IMR-90 (cell line): ENCODE results near the gene MTA3. TPM values are rescaled to one million over a fixed set of nuclear protein-coding genes. Genes with fewer than 3 reads are reported as not detected.

ENCODE experiments used
- ATAC-seq: fragments of 200-7000 bp; cut with Tn5 transposase; 2 replicates; pipeline ENCODE4 v1.9.1; 2020; ENCODE audit warnings: low read depth, mild to moderate bottlenecking, moderate library complexity
- BruUV-seq: library from RNA; stranded (reverse); fragments of 400-500 nt; replicated peaks from 2 replicates; lab custom pipeline; 2021; lab: Mats Ljungman, UMichigan
- CTCF ChIA-PET: fragments of 300-600 bp; formaldehyde crosslinking; extraction: SDS; loops from one replicate; lab custom pipeline; 2021; ENCODE audit warnings: antibody characterized with exemption; lab: Yijun Ruan, JAX
- POLR2A ChIA-PET: fragments of 300-600 bp; sonication (Branson Sonifier 250); formaldehyde crosslinking; loops from one replicate; lab custom pipeline; 2022; ENCODE audit warnings: antibody characterized with exemption; ENCODE audit not compliant: unreplicated experiment; lab: Charles Lee
- DNase-seq: peaks from one replicate; pipeline ENCODE4 v3.0.0; 2013
- H2AFZ ChIP-seq: replicated peaks from 2 replicates; pipeline ENCODE3; 2013; ENCODE audit warnings: low read length, mild to moderate bottlenecking; ENCODE audit not compliant: poor library complexity
- H2AK5ac ChIP-seq: 2 replicates; pipeline ENCODE4 v1.6.1; 2013; ENCODE audit warnings: low read depth, low read length, inconsistent platforms
- H2AK9ac ChIP-seq: replicated peaks from 2 replicates; pipeline ENCODE3; 2013; ENCODE audit warnings: mild to moderate bottlenecking, low read depth, low read length, moderate library complexity; ENCODE audit not compliant: poor library complexity
- H2BK120ac ChIP-seq: 2 replicates; pipeline ENCODE4 v1.6.1; 2013; ENCODE audit warnings: low read depth, low read length, inconsistent platforms
- H2BK15ac ChIP-seq: 3 replicates; pipeline ENCODE4 v1.6.1; 2013; ENCODE audit warnings: low read depth, low read length, inconsistent platforms
- H2BK20ac ChIP-seq: 2 replicates; pipeline ENCODE4 v1.6.1; 2013; ENCODE audit warnings: low read depth, mild to moderate bottlenecking, inconsistent platforms, low read length, moderate library complexity
- H2BK5ac ChIP-seq: 2 replicates; pipeline ENCODE4 v1.6.1; 2013; ENCODE audit warnings: mild to moderate bottlenecking, low read depth, low read length, inconsistent platforms; ENCODE audit not compliant: poor library complexity, severe bottlenecking
- H3K14ac ChIP-seq: replicated peaks from 2 replicates; pipeline ENCODE4 v1.6.1; 2013; ENCODE audit warnings: low read depth, low read length, inconsistent platforms
- H3K18ac ChIP-seq: 2 replicates; pipeline ENCODE4 v1.6.1; 2013; ENCODE audit warnings: low read depth, low read length, control low read depth
- H3K23ac ChIP-seq: 2 replicates; pipeline ENCODE4 v1.6.1; 2013; ENCODE audit warnings: low read depth, low read length, inconsistent platforms
- H3K27ac ChIP-seq: 2 replicates; pipeline ENCODE4 v1.5.1; 2013; ENCODE audit warnings: mild to moderate bottlenecking, control low read depth, low read length; ENCODE audit not compliant: insufficient read depth
- H3K27me3 ChIP-seq: 2 replicates; pipeline ENCODE4 v1.6.1; 2013; ENCODE audit warnings: low read length; ENCODE audit not compliant: control insufficient read depth, insufficient read depth
- H3K36me3 ChIP-seq: 2 replicates; pipeline ENCODE4 v1.6.1; 2013; ENCODE audit warnings: low read length, mixed read lengths; ENCODE audit not compliant: control insufficient read depth, insufficient read depth
- H3K4ac ChIP-seq: 2 replicates; pipeline ENCODE4 v1.6.1; 2013; ENCODE audit warnings: low read depth, low read length, inconsistent platforms
- H3K4me1 ChIP-seq: 2 replicates; pipeline ENCODE4 v1.6.1; 2013; ENCODE audit warnings: low read length, mixed read lengths; ENCODE audit not compliant: control insufficient read depth, insufficient read depth
- H3K4me2 ChIP-seq: 2 replicates; pipeline ENCODE4 v1.6.1; 2013; ENCODE audit warnings: low read depth, mild to moderate bottlenecking, control low read depth, low read length, moderate library complexity
- H3K4me3 ChIP-seq: 2 replicates; pipeline ENCODE4 v1.5.1; 2013; ENCODE audit warnings: low read depth, mild to moderate bottlenecking, control low read depth, low read length, moderate library complexity; ENCODE audit not compliant: insufficient read depth
- H3K56ac ChIP-seq: 2 replicates; pipeline ENCODE4 v1.6.1; 2013; ENCODE audit warnings: low read length, inconsistent platforms; ENCODE audit not compliant: insufficient read depth; ENCODE audit errors: extremely low read depth
- H3K79me1 ChIP-seq, 2 experiments: 2 replicates each; pipeline ENCODE4 v1.6.1; 2013; ENCODE audit warnings: low read length in 2 of 2, inconsistent platforms in 1 of 2, low read depth in 1 of 2
- H3K9ac ChIP-seq: 2 replicates; pipeline ENCODE4 v1.6.1; 2013; ENCODE audit warnings: low read depth, low read length, control low read depth
- H3K9me1 ChIP-seq: 2 replicates; pipeline ENCODE4 v1.6.1; 2013; ENCODE audit warnings: low read length, inconsistent platforms; ENCODE audit not compliant: insufficient read depth
- H3K9me3 ChIP-seq: 2 replicates; pipeline ENCODE4 v1.6.1; 2013; ENCODE audit warnings: low read length; ENCODE audit not compliant: control insufficient read depth, insufficient read depth
- H4K20me1 ChIP-seq: 2 replicates; pipeline ENCODE4 v1.6.1; 2013; ENCODE audit warnings: low read length, inconsistent platforms; ENCODE audit not compliant: insufficient read depth
- H4K5ac ChIP-seq: 2 replicates; pipeline ENCODE4 v1.6.1; 2013; ENCODE audit warnings: mild to moderate bottlenecking, low read depth, low read length, control low read depth
- H4K8ac ChIP-seq, 2 experiments: 2 replicates each; pipeline ENCODE4 v1.6.1; 2013; ENCODE audit warnings: low read depth in 2 of 2, low read length in 2 of 2, control low read depth in 1 of 2, inconsistent platforms in 1 of 2
- H4K91ac ChIP-seq: 2 replicates; pipeline ENCODE4 v1.6.1; 2013; ENCODE audit warnings: low read depth, low read length, inconsistent platforms; ENCODE audit not compliant: insufficient read depth
- BHLHE40 ChIP-seq: fragments of 150-350 bp; IDR thresholded peaks from 2 replicates; pipeline ENCODE4 v1.6.1; 2016; ENCODE audit warnings: mild to moderate bottlenecking, low read depth, low read length
- CEBPB ChIP-seq: IDR thresholded peaks from 2 replicates; pipeline ENCODE4 v1.6.1; 2012; ENCODE audit warnings: low read depth, low read length, improper control_type of control experiment
- CTCF ChIP-seq: conservative IDR thresholded peaks from 2 replicates; pipeline ENCODE4 v1.5.1; 2012; ENCODE audit warnings: mild to moderate bottlenecking, low read depth, low read length, improper control_type of control experiment
- MAFK ChIP-seq: IDR thresholded peaks from 2 replicates; pipeline ENCODE4 v1.6.1; 2012; ENCODE audit warnings: low read depth, low read length, improper control_type of control experiment
- MXI1 ChIP-seq: IDR thresholded peaks from 2 replicates; pipeline ENCODE4 v1.6.1; 2012; ENCODE audit warnings: low read depth, mild to moderate bottlenecking, low read length, moderate library complexity, borderline replicate concordance
- POLR2A ChIP-seq: IDR thresholded peaks from 2 replicates; pipeline ENCODE4 v1.6.1; 2012; ENCODE audit warnings: mild to moderate bottlenecking, low read depth, low read length
- RAD21 ChIP-seq: IDR thresholded peaks from 2 replicates; pipeline ENCODE4 v1.6.1; 2012; ENCODE audit warnings: low read length, improper control_type of control experiment
- RCOR1 ChIP-seq: IDR thresholded peaks from 2 replicates; pipeline ENCODE4 v1.6.1; 2012; ENCODE audit warnings: mild to moderate bottlenecking, low read length, improper control_type of control experiment; ENCODE audit not compliant: insufficient replicate concordance
- RFX5 ChIP-seq: IDR thresholded peaks from 2 replicates; pipeline ENCODE4 v1.8.0; 2012; ENCODE audit warnings: low read depth, mild to moderate bottlenecking, low read length, moderate library complexity
- SMC3 ChIP-seq: fragments of 150-350 bp; IDR thresholded peaks from 2 replicates; pipeline ENCODE4 v1.6.1; 2016; ENCODE audit warnings: low read depth, mild to moderate bottlenecking, antibody characterized with exemption, low read length, moderate library complexity
- WGBS, 2 experiments: methylation state at CpG; one replicate each; pipeline versions ENCODE4 v1.1.5 to v1.1.7; 2013; ENCODE audit warnings: missing lambda C conversion rate in 2 of 2; ENCODE audit not compliant: insufficient read length in 1 of 2; ENCODE audit errors: extremely low coverage in 2 of 2; 5-methylcytosine and 5-hydroxymethylcytosine counted together
- dilution Hi-C: fragments of 300-500 bp; cut with HindIII; formaldehyde crosslinking; loops from one replicate; pipeline ENCODE4 v1.14.3; 2018; ENCODE audit warnings: low sequenced_read_pairs; ENCODE audit not compliant: unreplicated experiment
- in situ Hi-C: fragments of 300-500 bp; cut with MboI; formaldehyde crosslinking; loops from 3 replicates; pipeline ENCODE4 v1.14.3; 2019; ENCODE audit warnings: low sequenced_read_pairs, inconsistent platforms, mixed read lengths
- intact Hi-C: fragments of 100-400 bp; cut with micrococcal nuclease; formaldehyde crosslinking; loops from 2 replicates; pipeline ENCODE4 v1.10.0; 2022
- polyA plus RNA-seq, 3 experiments: library from polyadenylated mRNA; depleted of rRNA; stranded (reverse); fragments of >200 nt; gene quantifications; 2 replicates each; pipeline ENCODE4 v1.2.3, GENCODE V29; 2012; ENCODE audit warnings: low replicate concordance in 1 of 3
- total RNA-seq: library from RNA; depleted of rRNA; stranded (reverse); fragments of >200 nt; gene quantifications from 2 replicates; pipeline ENCODE4 v1.2.3, GENCODE V29; 2012

Gene MTA3
- total and polyA plus RNA-seq, 2 of the 4 experiments (the other 2 are of a cell fraction), result 31.9 to 34.3 TPM

- 100% methylated on average over 3 of the region's 11 CpGs; no CpG with 5 or more reads in 1 of the 2 experiments for WGBS, 2 experiments
- Histone ChIP-seq H3K27me3 (no peaks in the 10 kb centered on the region), H3K36me3 (peaks cover 3% of the 10 kb centered on the region; the same call in 1 of the 2 replicates), H2BK20ac (no peak overlapping the region), H3K14ac (no peak overlapping the region), H3K4me1 (no peaks in the 10 kb centered on the region), H4K5ac (no peak overlapping the region), H2BK5ac (no peak overlapping the region), H3K9me3 (no peaks in the 10 kb centered on the region), H3K9ac (no peak overlapping the region), H3K56ac (no peak overlapping the region), H4K8ac (no peak overlapping the region), H3K79me1 (no peaks in the 10 kb centered on the region), H3K4me3 (no peak overlapping the region), H2AFZ (no peak overlapping the region), H3K27ac (no peak overlapping the region), H2BK120ac (no peak overlapping the region), H3K18ac (no peak overlapping the region), H2AK9ac (no peak overlapping the region), H4K91ac (no peak overlapping the region), H3K4ac (no peak overlapping the region), H3K4me2 (no peak overlapping the region), H2BK15ac (no peak overlapping the region), H4K20me1 (no peaks in the 10 kb centered on the region), H3K23ac (no peak overlapping the region), H3K9me1 (no peaks in the 10 kb centered on the region), H2AK5ac (no peak overlapping the region)
- intact Hi-C loops, result no loop called here
- peak; percentile 21 for ATAC-seq
- no peak for TF ChIP-seq SMC3
- no peak for TF ChIP-seq RCOR1
- TF ChIP-seq MXI1, result no peak
- no peak for TF ChIP-seq BHLHE40
- TF ChIP-seq RFX5, result no peak
- no peak for TF ChIP-seq RAD21
- TF ChIP-seq MAFK, result no peak
- TF ChIP-seq POLR2A, result no peak
- TF ChIP-seq CEBPB, result no peak
- TF ChIP-seq CTCF, result no peak
- DNase-seq, result peak; percentile 28
- in situ Hi-C loops, result no loop called here
- ChIA-PET POLR2A (no interaction called here), CTCF (no interaction called here)
- dilution Hi-C loops, result no loop called here
- no TSS peak for BruUV-seq
Measured at GRCh38 chr2:42754021-42754775, 185.8 kb downstream of the MTA3 start.
